Fibroblast of the aortic adventitia (primary cell): Measurements from ENCODE around the gene MBNL2. TPM values are rescaled to one million over a fixed set of nuclear protein-coding genes. Genes with fewer than 3 reads are reported as not detected.
A peak's percentile ranks its signal among the peaks of the same experiment; 100 is the strongest.

Experiments
- DNase-seq: peaks from one replicate; pipeline ENCODE4 v3.0.0-alpha.2; 2010; ENCODE audit warnings: low read depth
- H3K4me3 ChIP-seq: 2 replicates; pipeline ENCODE4 v1.5.1; 2011; ENCODE audit warnings: low read depth, mild to moderate bottlenecking, control low read depth, low read length, moderate library complexity
- total RNA-seq: library from RNA; depleted of rRNA; stranded (reverse); fragments of >200 nt; gene quantifications from 2 replicates; pipeline ENCODE4 v1.2.3, GENCODE V29; 2012; ENCODE audit warnings: low replicate concordance
- TF ChIP-seq, protein P1 (sequence below): IDR thresholded peaks from 2 replicates; pipeline ENCODE4 v1.5.1; 2011; ENCODE audit warnings: mild to moderate bottlenecking, low read length, control low read depth, inconsistent platforms; ENCODE audit not compliant: insufficient read depth

Gene MBNL2
- total RNA-seq, 1 donor: 120 TPM

DNA sequence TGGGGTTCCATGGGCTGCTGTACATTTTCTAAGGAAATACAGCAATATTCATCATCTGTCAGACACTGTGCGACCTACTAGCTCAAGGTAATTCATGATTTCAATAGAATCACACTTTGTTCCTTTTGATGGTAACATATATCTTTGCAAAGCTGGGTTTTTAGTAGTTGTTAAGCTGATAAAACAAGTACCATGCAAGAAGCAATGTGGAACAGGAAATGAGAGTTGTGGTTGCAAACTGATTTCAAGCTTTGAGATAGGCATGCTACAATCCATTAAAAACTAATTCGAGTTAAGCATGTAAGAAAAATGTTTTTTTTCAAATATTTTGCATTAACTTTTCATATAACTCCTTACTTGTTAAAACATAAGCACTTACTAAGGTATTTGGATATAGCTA is 6.8 kb upstream of the MBNL2 start:
- no peak overlapping the region for H3K4me3 ChIP-seq
- DNase-seq: no peak
- TF ChIP-seq, protein P1, sequence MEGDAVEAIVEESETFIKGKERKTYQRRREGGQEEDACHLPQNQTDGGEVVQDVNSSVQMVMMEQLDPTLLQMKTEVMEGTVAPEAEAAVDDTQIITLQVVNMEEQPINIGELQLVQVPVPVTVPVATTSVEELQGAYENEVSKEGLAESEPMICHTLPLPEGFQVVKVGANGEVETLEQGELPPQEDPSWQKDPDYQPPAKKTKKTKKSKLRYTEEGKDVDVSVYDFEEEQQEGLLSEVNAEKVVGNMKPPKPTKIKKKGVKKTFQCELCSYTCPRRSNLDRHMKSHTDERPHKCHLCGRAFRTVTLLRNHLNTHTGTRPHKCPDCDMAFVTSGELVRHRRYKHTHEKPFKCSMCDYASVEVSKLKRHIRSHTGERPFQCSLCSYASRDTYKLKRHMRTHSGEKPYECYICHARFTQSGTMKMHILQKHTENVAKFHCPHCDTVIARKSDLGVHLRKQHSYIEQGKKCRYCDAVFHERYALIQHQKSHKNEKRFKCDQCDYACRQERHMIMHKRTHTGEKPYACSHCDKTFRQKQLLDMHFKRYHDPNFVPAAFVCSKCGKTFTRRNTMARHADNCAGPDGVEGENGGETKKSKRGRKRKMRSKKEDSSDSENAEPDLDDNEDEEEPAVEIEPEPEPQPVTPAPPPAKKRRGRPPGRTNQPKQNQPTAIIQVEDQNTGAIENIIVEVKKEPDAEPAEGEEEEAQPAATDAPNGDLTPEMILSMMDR: no peak

GRCh38 chr13:97219226-97219625 is 2.9 kb upstream of the MBNL2 start:
- TF ChIP-seq, protein P1: no peak

GRCh38 chr13:97220151-97220900 is 1.8 kb upstream of the MBNL2 start:
- TF ChIP-seq, protein P1: no peak
- DNase-seq: no peak

More at GRCh38 chr13:97219226-97219625, 2.9 kb upstream of the MBNL2 start:
- no peak for DNase-seq
- H3K4me3 ChIP-seq: no peak overlapping the region

DNA sequence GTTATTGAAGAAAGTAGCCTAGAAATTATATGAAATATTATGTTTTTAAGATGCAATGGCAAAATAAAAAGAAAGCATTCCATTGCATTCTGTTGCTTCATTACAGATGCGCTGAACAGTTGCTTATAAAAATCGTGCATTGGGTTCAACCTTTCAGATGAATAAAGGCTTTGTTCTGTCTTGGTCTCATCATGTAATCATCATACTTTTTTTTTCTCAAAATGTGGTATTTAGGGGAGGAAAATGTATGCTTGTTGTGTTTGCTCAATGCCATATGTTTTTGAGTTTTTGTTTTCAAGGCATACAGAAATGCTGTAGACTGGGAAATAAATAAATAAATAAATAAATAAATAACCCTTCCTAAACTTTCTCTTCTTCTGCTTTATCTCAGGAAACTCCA is 1.1 kb upstream of the MBNL2 start:
- TF ChIP-seq, protein P1: no peak
- no peak overlapping the region for H3K4me3 ChIP-seq
- no peak for DNase-seq

More at GRCh38 chr13:97220151-97220900, 1.8 kb upstream of the MBNL2 start:
- no peak overlapping the region for H3K4me3 ChIP-seq

GRCh38 chr13:97221466-97221865 is 667 bp upstream of the MBNL2 start:
- no peak for DNase-seq

DNA sequence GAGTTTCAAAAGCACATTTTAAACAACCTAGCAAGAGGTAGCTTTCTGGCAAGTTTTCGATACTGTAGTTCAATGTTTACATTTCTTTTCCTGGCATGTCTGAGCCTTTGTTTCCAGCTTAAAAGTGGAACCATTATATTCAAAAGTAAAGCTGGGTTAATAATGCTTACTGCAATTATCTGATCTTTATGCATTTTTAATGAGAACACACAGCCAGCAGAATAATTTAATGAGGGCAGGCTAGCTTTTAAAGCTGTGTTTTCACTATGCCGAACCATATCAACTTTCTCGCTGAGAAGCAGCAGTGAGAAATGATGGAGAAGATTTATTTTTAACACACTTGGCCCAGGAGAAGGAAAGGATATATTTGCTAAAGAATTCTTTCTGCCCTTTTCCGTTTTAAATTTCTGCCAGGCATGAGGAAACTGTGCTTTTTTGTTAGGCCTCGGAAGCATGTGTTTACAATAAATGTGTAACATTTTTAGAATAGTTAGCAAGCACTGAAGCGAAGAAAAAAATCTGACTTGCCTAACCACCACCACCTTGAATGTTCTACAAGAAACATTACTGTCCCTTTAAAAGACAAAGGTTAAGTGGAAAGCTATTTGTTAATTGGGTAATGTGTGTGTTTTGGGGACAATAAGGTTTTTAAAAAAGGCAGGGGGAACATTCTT is 1.0 kb downstream of the MBNL2 start:
- TF ChIP-seq, protein P1: no peak
- H3K4me3 ChIP-seq: peak overlapping the region; percentile 91
- DNase-seq: peak; percentile 38

More at GRCh38 chr13:97221466-97221865, 667 bp upstream of the MBNL2 start:
- peak overlapping the region; percentile 91 for H3K4me3 ChIP-seq
- TF ChIP-seq, protein P1: no peak
